Endothelial cell of umbilical vein (primary cell): ENCODE results near the gene CXorf66. TPM values are rescaled to one million over a fixed set of nuclear protein-coding genes. Genes with fewer than 3 reads are reported as not detected.
"Not testable (repeated sequence)": the region's sequence is repeated elsewhere in the genome, so short reads cannot be mapped to it uniquely, and the experiment has no call there.

Source experiments
- BruUV-seq: library from RNA; stranded (reverse); fragments of 400-500 nt; replicated peaks from 2 replicates; lab custom pipeline; 2021; lab: Mats Ljungman, UMichigan
- CTCF ChIA-PET: fragments of 300-600, 350-600 bp; sonication (Branson Sonifier 250); formaldehyde crosslinking; loops from one replicate; lab custom pipeline; 2021; ENCODE audit warnings: antibody characterized with exemption, inconsistent platforms; lab: Charles Lee
- POLR2A ChIA-PET: fragments of 300-600, 350-600 bp; sonication (Branson Sonifier 250); formaldehyde crosslinking; loops from one replicate; lab custom pipeline; 2021; ENCODE audit warnings: antibody characterized with exemption, inconsistent platforms; lab: Charles Lee
- DNase-seq: peaks from one replicate; pipeline ENCODE4 v3.0.0-alpha.2; 2011; ENCODE audit warnings: low read depth, low spot score
- FAIRE-seq: peaks from 2 replicates; lab custom pipeline; 2011; peaks lifted over from hg19 to GRCh38; lab: Jason Lieb, UNC
- H2AFZ ChIP-seq: 2 replicates; pipeline ENCODE4 v1.6.0; 2012; ENCODE audit warnings: low read depth, low read length, control low read depth, inconsistent platforms
- H3K27ac ChIP-seq: 2 replicates; pipeline ENCODE4 v1.5.1; 2011; ENCODE audit warnings: low read depth, mild to moderate bottlenecking, control low read depth, low read length, moderate library complexity; ENCODE audit not compliant: insufficient read depth
- H3K27me3 ChIP-seq, 2 experiments: 2 replicates each; pipeline versions ENCODE4 v1.6.0 to v1.6.1; 2011; ENCODE audit warnings: low read length in 2 of 2, mixed read lengths in 1 of 2; ENCODE audit not compliant: control insufficient read depth in 2 of 2, insufficient read depth in 2 of 2
- H3K36me3 ChIP-seq, 2 experiments: 2 replicates in 1 of 2; 3 replicates in 1 of 2; pipeline ENCODE4 v1.5.1; 2011; ENCODE audit warnings: low read length in 2 of 2, mild to moderate bottlenecking in 1 of 2, moderate library complexity in 1 of 2; ENCODE audit not compliant: control insufficient read depth in 2 of 2, insufficient read depth in 2 of 2; ENCODE audit errors: extremely low read depth in 1 of 2
- H3K4me1 ChIP-seq: 3 replicates; pipeline ENCODE4 v1.5.1; 2011; ENCODE audit warnings: mild to moderate bottlenecking, low read length; ENCODE audit not compliant: control insufficient read depth, insufficient read depth; ENCODE audit errors: extremely low read depth
- H3K4me2 ChIP-seq: 2 replicates; pipeline ENCODE4 v1.6.1; 2011; ENCODE audit warnings: low read length, control low read depth, mixed read lengths; ENCODE audit not compliant: insufficient read depth
- H3K4me3 ChIP-seq, 3 experiments: fragments of 200-600 bp in 1 of 3; sonication (generic), shearing (Covaris generic) in 1 of 3; replicated peaks in 1 of 3; 2 replicates each; pipeline ENCODE4 v1.5.1; 2011 to 2016; ENCODE audit warnings: control low read depth in 3 of 3, low read length in 3 of 3, mild to moderate bottlenecking in 2 of 3, inconsistent platforms in 1 of 3, low read depth in 1 of 3, moderate library complexity in 1 of 3; ENCODE audit not compliant: insufficient read depth in 1 of 3
- H3K79me2 ChIP-seq: 2 replicates; pipeline ENCODE4 v1.6.0; 2012; ENCODE audit warnings: low read length, inconsistent platforms; ENCODE audit not compliant: control insufficient read depth, insufficient read depth
- H3K9ac ChIP-seq: replicated peaks from 2 replicates; pipeline ENCODE3; 2011; ENCODE audit warnings: low read length, control low read depth; ENCODE audit not compliant: insufficient read depth; ENCODE audit errors: extremely low read depth
- H3K9me1 ChIP-seq: replicated peaks from 3 replicates; pipeline ENCODE4 v1.6.0; 2011; ENCODE audit warnings: mild to moderate bottlenecking, low read length; ENCODE audit not compliant: control insufficient read depth, insufficient read depth; ENCODE audit errors: extremely low read depth
- H3K9me3 ChIP-seq: replicated peaks from 2 replicates; pipeline ENCODE4 v1.5.1; 2012; ENCODE audit warnings: low read length, inconsistent platforms; ENCODE audit not compliant: control insufficient read depth, insufficient read depth
- H4K20me1 ChIP-seq: replicated peaks from 2 replicates; pipeline ENCODE3; 2011; ENCODE audit warnings: mild to moderate bottlenecking, low read length; ENCODE audit not compliant: control insufficient read depth, insufficient read depth; ENCODE audit errors: extremely low read depth
- EZH2 ChIP-seq: IDR thresholded peaks from 2 replicates; pipeline ENCODE4 v1.6.1; 2012; ENCODE audit warnings: borderline replicate concordance, low read depth, mild to moderate bottlenecking, moderate library complexity, low read length, inconsistent platforms; ENCODE audit not compliant: severe bottlenecking
- GATA2 ChIP-seq: IDR thresholded peaks from 2 replicates; pipeline ENCODE4 v1.7.0; 2011; ENCODE audit warnings: low read depth, mild to moderate bottlenecking, moderate library complexity, mixed read lengths, low read length; ENCODE audit not compliant: insufficient read length, insufficient read depth
- JUN ChIP-seq: IDR thresholded peaks from 2 replicates; pipeline ENCODE4 v1.6.1; 2011; ENCODE audit warnings: borderline replicate concordance, low read depth; ENCODE audit not compliant: insufficient read length, insufficient read depth
- MYC ChIP-seq: IDR thresholded peaks from one replicate; pipeline ENCODE4 v1.6.1; 2011; ENCODE audit warnings: mild to moderate bottlenecking, low read depth, low read length
- POLR2A ChIP-seq: IDR thresholded peaks from 2 replicates; pipeline ENCODE4 v1.6.1; 2012; ENCODE audit warnings: low read depth, mild to moderate bottlenecking, control low read depth, low read length
- POLR2AphosphoS5 ChIP-seq: IDR thresholded peaks from 2 replicates; pipeline ENCODE4 v1.6.1; 2012; ENCODE audit warnings: low read depth, mild to moderate bottlenecking, control low read depth, low read length, moderate library complexity; ENCODE audit not compliant: insufficient read depth
- dilution Hi-C: fragments of 300-500 bp; cut with MboI; formaldehyde crosslinking; loops from one replicate; pipeline ENCODE4 v1.15.0; 2019; ENCODE audit warnings: low sequenced_read_pairs; ENCODE audit not compliant: extremely low pct_ligation_motif_present
- intact Hi-C: fragments of 100-400 bp; cut with micrococcal nuclease; formaldehyde crosslinking; loops from one replicate; pipeline ENCODE4 v1.10.0; 2022
- polyA plus RNA-seq, 4 experiments: library from polyadenylated mRNA; depleted of rRNA in 3 of 4; stranded (reverse) in 3 of 4; unstranded in 1 of 4; fragments of >200 nt; gene quantifications; 2 replicates each; pipeline versions ENCODE4 v1.2.1 to v1.2.3, GENCODE V29; 2011 to 2012; ENCODE audit warnings: missing spikeins in 1 of 4
- total RNA-seq: library from RNA; stranded (reverse); gene quantifications from 2 replicates; pipeline ENCODE4 v1.2.3, GENCODE V29; 2021
- TF ChIP-seq, protein P1 (sequence below): IDR thresholded peaks from 2 replicates; pipeline ENCODE4 v1.6.1; 2011; ENCODE audit not compliant: insufficient read depth, insufficient read length

CXorf66 gene
- total and polyA plus RNA-seq, 2 donors (not counting 3 experiments of a cell fraction or from before 2014, with no cell fraction given): not detected

DNA sequence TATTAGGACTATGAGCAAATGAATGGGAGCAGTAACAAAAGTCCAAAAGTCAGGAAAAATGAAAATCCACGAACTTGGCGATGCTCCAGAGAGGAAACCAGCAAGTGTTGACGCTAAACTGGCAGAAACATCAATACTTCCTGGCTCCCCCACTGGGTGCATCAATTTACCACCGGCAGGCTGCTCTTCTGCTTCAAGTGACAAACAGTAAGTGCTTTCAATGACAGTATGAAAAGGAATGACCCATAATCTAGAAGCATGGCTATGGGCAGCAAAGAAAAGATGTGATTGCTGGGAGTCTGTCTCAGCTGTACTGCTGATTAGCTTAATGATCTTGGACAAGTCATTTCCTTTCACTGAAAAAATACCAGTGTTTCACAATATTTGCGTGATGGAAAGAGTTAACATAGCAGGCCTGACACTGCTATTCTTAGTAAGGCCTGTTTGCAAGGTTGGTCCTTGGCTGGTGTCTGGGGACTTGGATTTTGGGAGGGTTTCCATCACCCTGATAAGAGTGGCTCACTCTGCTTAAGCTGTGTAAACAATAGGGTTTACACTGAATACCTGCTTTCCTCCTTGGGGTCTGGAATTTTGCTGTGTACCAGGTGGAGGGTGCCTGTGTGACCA is 41.1 kb downstream of the CXorf66 start:
- TF ChIP-seq GATA2 (no peak), EZH2 (no peak), POLR2A (no peak), JUN (no peak), POLR2AphosphoS5 (no peak), MYC (no peak)
- TF ChIP-seq, protein P1, sequence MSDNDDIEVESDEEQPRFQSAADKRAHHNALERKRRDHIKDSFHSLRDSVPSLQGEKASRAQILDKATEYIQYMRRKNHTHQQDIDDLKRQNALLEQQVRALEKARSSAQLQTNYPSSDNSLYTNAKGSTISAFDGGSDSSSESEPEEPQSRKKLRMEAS: no peak
- H3K27me3 ChIP-seq: no peaks in the 10 kb centered on the region
- no peak overlapping the region for H2AFZ ChIP-seq
- BruUV-seq: no TSS peak
- DNase-seq: peak; percentile 52
- peaks cover 57% of the 10 kb centered on the region for H3K79me2 ChIP-seq
- no peaks in the 10 kb centered on the region for H3K9me1 ChIP-seq
- peak; percentile 97 for FAIRE-seq
- peak overlapping the region; percentile 65 for H3K27ac ChIP-seq
- intact Hi-C loops (loop anchor here (1.0 kb wide), 1 partner anchor 43 kb away; no protein-coding TSS in a partner anchor), dilution Hi-C loops (no loop called here)
- POLR2A ChIA-PET: interaction anchor here (0.6 kb wide), 1 partner anchor 63 kb away, joined by 4 read pairs; no protein-coding TSS in a partner anchor
- no peaks in the 10 kb centered on the region for H3K36me3 ChIP-seq
- CTCF ChIA-PET: interaction anchor here (1.0 to 1.7 kb wide), 2 partner anchors 10 to 43 kb away, joined by 4 to 5 read pairs; no protein-coding TSS in a partner anchor
- H3K4me3 ChIP-seq: no peak overlapping the region
- no peaks in the 10 kb centered on the region for H3K9me3 ChIP-seq
- H3K4me2 ChIP-seq: peak overlapping the region; percentile 33
- no peaks in the 10 kb centered on the region for H4K20me1 ChIP-seq
- H3K9ac ChIP-seq: no peak overlapping the region
- H3K4me1 ChIP-seq: peaks cover 29% of the 10 kb centered on the region

DNA sequence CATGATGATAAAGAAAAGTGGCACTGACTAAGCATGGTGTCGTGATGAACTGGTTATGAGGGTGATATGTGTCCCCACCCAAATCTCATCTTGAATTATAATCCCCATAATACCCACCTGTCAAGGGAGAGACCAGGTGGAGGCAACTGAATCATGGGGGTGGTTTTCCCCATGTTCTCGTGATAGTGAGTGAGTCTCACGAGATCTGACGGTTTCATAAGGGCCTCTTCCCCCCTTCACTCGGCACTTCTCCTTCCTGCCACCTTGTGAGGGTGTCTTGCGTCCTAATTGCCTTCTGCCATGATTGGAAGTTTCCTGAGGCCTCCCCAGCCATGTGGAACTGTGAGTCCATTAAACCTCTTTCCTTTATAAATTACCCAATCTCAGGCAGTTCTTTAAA is 44.2 kb downstream of the CXorf66 start:
- H3K27ac ChIP-seq, POLR2A ChIA-PET, H3K9me3 ChIP-seq, BruUV-seq, H3K4me2 ChIP-seq, H3K36me3 ChIP-seq, H3K9ac ChIP-seq, intact Hi-C loops, dilution Hi-C loops, H3K27me3 ChIP-seq, H4K20me1 ChIP-seq, DNase-seq, FAIRE-seq, H3K9me1 ChIP-seq, H2AFZ ChIP-seq, CTCF ChIA-PET, H3K4me3 ChIP-seq: not testable (repeated sequence)
- Histone ChIP-seq H3K79me2 (peaks cover 46% of the 10 kb centered on the region), H3K4me1 (peaks cover 32% of the 10 kb centered on the region)
